Upper lobe of left lung (tissue), 6 donors: ENCODE measurements around the gene DUS1L. TPM values are rescaled to one million over a fixed set of nuclear protein-coding genes. Genes with fewer than 3 reads are reported as not detected.
A peak's percentile ranks its signal among the peaks of the same experiment; 100 is the strongest.

Source experiments
- ATAC-seq, 2 donors: fragments of 200-7000 bp; cut with Tn5 transposase; one replicate each; pipeline ENCODE4 v1.9.1; 2022; ENCODE audit warnings: mild to moderate bottlenecking in 2 of 2, moderate library complexity in 2 of 2; ENCODE audit not compliant: low FRiP score in 2 of 2
- DNase-seq, 2 donors: peaks; one replicate each; pipeline ENCODE4 v3.0.0-alpha.2; 2019 to 2020
- H3K27ac ChIP-seq, 4 donors: fragments of 200-600 bp; sonication (generic); one replicate each; pipeline ENCODE4 v1.5.1; 2016 to 2019
- H3K27me3 ChIP-seq, 4 donors: fragments of 200-600 bp; sonication (generic); one replicate each; pipeline ENCODE4 v1.5.1; 2017 to 2019
- H3K36me3 ChIP-seq, 4 donors: fragments of 200-600 bp; sonication (generic); one replicate each; pipeline ENCODE4 v1.5.1; 2016 to 2019
- H3K4me1 ChIP-seq, 4 donors: fragments of 200-600 bp; sonication (generic); one replicate each; pipeline ENCODE4 v1.5.1; 2018 to 2019
- H3K4me3 ChIP-seq, 4 donors: fragments of 200-600 bp; sonication (generic); one replicate each; pipeline ENCODE4 v1.5.1; 2017 to 2019; ENCODE audit warnings: mild to moderate bottlenecking in 2 of 4, moderate library complexity in 1 of 4
- H3K9me3 ChIP-seq, 4 donors: fragments of 200-600 bp; sonication (generic); one replicate each; pipeline ENCODE4 v1.5.1; 2018 to 2019
- CTCF ChIP-seq, 6 experiments: fragments of 450-650 bp in 4 of 6; fragments of 200-600 bp in 2 of 6; sonication (generic) in 2 of 6; IDR thresholded peaks; one replicate each; pipeline ENCODE4 v1.5.1; 2016 to 2019; ENCODE audit warnings: antibody characterized with exemption in 6 of 6
- EP300 ChIP-seq, 4 donors: sonication (generic); formaldehyde crosslinking; IDR thresholded peaks; one replicate each; pipeline ENCODE4 v1.5.1; 2017; ENCODE audit warnings: antibody characterized with exemption in 4 of 4, control low read depth in 2 of 4
- POLR2A ChIP-seq, 4 donors: fragments of 450-650 bp; IDR thresholded peaks; one replicate each; pipeline ENCODE4 v1.5.1; 2016 to 2017; ENCODE audit warnings: antibody characterized with exemption in 4 of 4, mild to moderate bottlenecking in 2 of 4
- POLR2AphosphoS5 ChIP-seq, 2 donors: sonication (generic); formaldehyde crosslinking; IDR thresholded peaks; one replicate each; pipeline ENCODE4 v1.5.1; 2017; ENCODE audit warnings: antibody characterized with exemption in 2 of 2
- WGBS, 2 donors: methylation state at CpG; one replicate each; pipeline ENCODE4 v1.1.5; 2017 to 2018; 5-methylcytosine and 5-hydroxymethylcytosine counted together
- total RNA-seq, 6 donors: library from RNA; depleted of rRNA in 4 of 6; stranded (reverse); fragments of >200 nt in 4 of 6; gene quantifications; one replicate each; pipeline versions ENCODE4 v1.1.0 to v1.2.1, GENCODE V29; 2016 to 2021
- donor health status: DM: no; HTN: no; CAD: no; lungs with moderate emphysema.
- donor health status: DM: no; HTN: yes; CAD: no; lungs with severe emphysema.

The DUS1L gene
- total RNA-seq, 6 donors from 2014 or later, result 53.5 to 183 (median 106) TPM

- no peak for TF ChIP-seq CTCF (IDR thresholded peaks at IDR 0.05)
- no peak for TF ChIP-seq POLR2AphosphoS5 (IDR thresholded peaks at IDR 0.05)
- TF ChIP-seq POLR2A (IDR thresholded peaks at IDR 0.05), result no peak
- TF ChIP-seq EP300 (IDR thresholded peaks at IDR 0.05), result no peak
- Histone ChIP-seq H3K27ac (no peak overlapping the region), H3K36me3 (peaks cover 0 to 21% (median 2%) of the 10 kb centered on the region in 4 donors), H3K4me1 (peaks cover 21 to 53% (median 41%) of the 10 kb centered on the region in 4 donors), H3K4me3 (no peak overlapping the region), H3K9me3 (no peaks in the 10 kb centered on the region), H3K27me3 (no peaks in the 10 kb centered on the region)
- WGBS, 2 donors, result 77 to 85% methylated on average over 11 to 14 of the region's 14 CpGs
- DNase-seq (peak in 1 of 2 donors; percentile 87), ATAC-seq (no peak)
These were observed 45.0 kb downstream of the DUS1L start for GRCh38 chr17:82020572-82021106.

- H3K36me3 ChIP-seq, result peaks cover 0 to 21% (median 2%) of the 10 kb centered on the region in 4 donors
- WGBS, 2 donors, result 57 to 65% methylated on average over 13 to 22 of the region's 34 CpGs
- H3K27me3 ChIP-seq, result no peaks in the 10 kb centered on the region
- no peak overlapping the region for H3K27ac ChIP-seq
- ATAC-seq (no peak), DNase-seq (peak; percentile 63 to 89)
- no peak overlapping the region for H3K4me3 ChIP-seq
- H3K9me3 ChIP-seq, result no peaks in the 10 kb centered on the region
- TF ChIP-seq CTCF (IDR thresholded peaks at IDR 0.05), result peak; percentile 61 to 74 (median 72)
- TF ChIP-seq POLR2A (IDR thresholded peaks at IDR 0.05), result no peak
- H3K4me1 ChIP-seq, result peaks cover 21 to 54% (median 41%) of the 10 kb centered on the region in 4 donors
These were observed 45.7 kb downstream of the DUS1L start for GRCh38 chr17:82019690-82020571.

DNA sequence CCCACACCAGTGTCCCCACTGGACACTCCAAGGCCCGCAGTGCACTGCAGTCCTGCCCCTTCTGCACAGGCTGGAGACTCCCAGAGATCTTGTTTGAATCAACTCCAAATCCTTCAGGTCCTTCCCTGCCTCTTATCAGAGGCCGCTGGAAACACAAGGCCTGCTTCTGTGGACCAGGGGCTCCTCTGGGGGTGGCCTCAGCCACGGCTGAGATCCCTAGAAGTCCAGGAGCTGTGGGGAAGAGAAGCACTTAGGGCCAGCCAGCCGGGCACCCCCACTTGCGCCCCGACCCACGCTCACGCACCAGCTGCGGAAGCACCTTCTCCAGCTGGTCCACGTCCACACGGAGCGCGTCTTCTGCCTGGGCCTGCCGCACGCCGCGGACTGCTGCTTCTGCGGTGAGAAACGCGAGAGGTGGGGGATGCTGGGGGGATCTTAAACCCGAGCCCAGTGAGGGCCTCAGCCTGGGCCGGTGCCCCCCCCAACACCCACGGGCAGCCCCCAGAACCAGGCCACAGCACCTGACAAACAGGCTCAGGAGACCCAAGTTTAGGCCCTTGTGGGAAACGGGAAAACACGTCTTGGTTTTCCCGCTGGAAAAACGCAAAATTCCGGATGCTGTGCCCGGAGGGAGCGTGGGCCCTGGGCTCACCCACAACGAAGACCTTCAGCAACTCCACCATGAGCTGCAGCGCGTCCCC, 46.5 kb downstream of the DUS1L start:
- H3K9me3 ChIP-seq, result no peaks in the 10 kb centered on the region
- peaks cover 20 to 60% (median 42%) of the 10 kb centered on the region in 4 donors for H3K4me1 ChIP-seq
- WGBS, 2 donors, result 85 to 88% methylated on average over 7 to 16 of the region's 33 CpGs
- H3K4me3 ChIP-seq, result no peak overlapping the region
- peaks cover 0 to 21% (median 2%) of the 10 kb centered on the region in 4 donors for H3K36me3 ChIP-seq
- peak overlapping the region in 1 of 4 donors; percentile 54 for H3K27ac ChIP-seq
- DNase-seq (peak in 1 of 2 donors; percentile 82), ATAC-seq (no peak)
- TF ChIP-seq CTCF (IDR thresholded peaks at IDR 0.05), result no peak
- TF ChIP-seq POLR2AphosphoS5 (IDR thresholded peaks at IDR 0.05), result no peak
- TF ChIP-seq EP300 (IDR thresholded peaks at IDR 0.05), result no peak
- TF ChIP-seq POLR2A (IDR thresholded peaks at IDR 0.05), result no peak
- no peaks in the 10 kb centered on the region for H3K27me3 ChIP-seq

DNA sequence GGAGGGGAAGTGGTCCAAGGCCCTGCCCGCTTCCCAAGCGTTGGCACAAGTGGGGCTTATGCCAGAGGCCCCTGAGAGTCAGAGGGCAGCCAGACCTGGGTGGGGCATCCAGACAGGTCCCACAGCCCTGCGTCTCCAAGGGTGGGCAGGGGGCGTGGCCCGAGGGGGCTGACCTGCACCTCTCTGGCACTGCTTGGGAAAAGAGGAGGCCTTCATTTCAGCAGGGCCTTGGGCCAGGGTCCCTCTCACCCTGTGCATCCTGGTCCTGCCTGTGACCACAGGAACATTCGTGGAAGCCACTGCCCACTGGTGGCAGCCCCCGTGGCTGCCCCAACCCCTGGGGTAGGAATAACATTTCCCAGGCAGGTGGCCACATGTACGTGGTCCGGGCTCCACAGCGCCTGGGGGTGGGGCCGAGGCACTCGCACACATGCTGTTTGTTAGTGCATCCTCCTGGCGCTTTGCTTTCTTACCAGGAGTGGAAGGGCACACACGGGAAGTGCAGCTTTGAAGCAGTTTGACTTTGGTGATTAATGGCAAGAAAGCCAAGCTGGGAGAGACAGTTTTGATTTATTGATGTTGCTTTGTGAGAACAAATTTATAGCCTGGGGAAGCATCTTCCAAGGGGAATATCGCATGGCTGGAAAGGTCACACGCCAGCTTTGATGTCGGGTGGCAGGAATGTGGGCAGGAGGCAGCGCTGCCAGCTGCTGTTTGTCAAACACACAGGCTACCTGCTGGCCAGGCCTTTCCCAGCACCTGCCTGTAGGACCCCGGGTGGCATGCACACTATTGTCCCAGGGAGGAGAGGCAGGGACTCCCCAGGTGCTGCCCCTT, 47.2 kb downstream of the DUS1L start:
- 54 to 78% methylated on average over 3 to 19 of the region's 19 CpGs for WGBS, 2 donors
- TF ChIP-seq CTCF (IDR thresholded peaks at IDR 0.05) (no peak), POLR2AphosphoS5 (IDR thresholded peaks at IDR 0.05) (no peak), POLR2A (IDR thresholded peaks at IDR 0.05) (no peak), EP300 (IDR thresholded peaks at IDR 0.05) (no peak)
- peak overlapping the region in 2 of 4 donors; percentile 17 to 54 for H3K27ac ChIP-seq

More for the DNA sequence above, 47.2 kb downstream of the DUS1L start:
- H3K36me3 ChIP-seq, result peaks cover 0 to 21% (median 2%) of the 10 kb centered on the region in 4 donors
- DNase-seq (peak in 1 of 2 donors; percentile 83), ATAC-seq (no peak)
- no peaks in the 10 kb centered on the region for H3K27me3 ChIP-seq
- H3K4me1 ChIP-seq, result peaks cover 13 to 59% (median 39%) of the 10 kb centered on the region in 4 donors
- no peak overlapping the region for H3K4me3 ChIP-seq
- H3K9me3 ChIP-seq, result no peaks in the 10 kb centered on the region
